ENCODE data around the gene C3orf18.

Gene C3orf18

DNA sequence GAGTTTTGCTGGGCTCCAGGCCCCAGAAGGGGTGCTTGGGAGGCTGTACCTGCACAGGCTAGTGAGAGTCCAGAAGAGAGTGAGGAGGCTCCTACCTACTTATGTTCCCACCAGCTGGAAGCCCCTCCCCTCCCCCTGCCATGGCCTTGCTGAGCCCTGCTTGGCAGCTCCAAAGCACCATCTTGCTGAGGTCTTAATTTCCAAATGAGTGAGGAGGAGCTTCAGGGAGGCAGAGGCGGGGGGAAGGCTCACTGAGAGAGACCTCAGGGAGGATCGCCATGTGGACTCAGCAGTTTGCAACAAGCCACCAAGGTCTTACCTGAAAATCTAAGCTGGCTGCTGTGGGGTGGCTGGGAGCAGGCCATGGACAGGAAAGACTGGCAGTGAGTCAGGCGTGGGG lies 55.4 kb downstream of the C3orf18 start:
- H3K14ac ChIP-seq (ENCODE audit: low read length in 2 of 2): no peak overlapping the region
- H3K36me3 ChIP-seq (ENCODE audit: control insufficient read depth in 1 of 2, insufficient read depth in 2 of 2, low read depth in 1 of 2, low read length in 2 of 2): no peaks in the 10 kb centered on the region
- no peak overlapping the region for H3K4me2 ChIP-seq (ENCODE audit: low read length, poor library complexity, severe bottlenecking)
- H3K4me1 ChIP-seq (ENCODE audit: control insufficient read depth, insufficient read depth, low read depth, low read length): peaks cover 12% of the 10 kb centered on the region
- no peak overlapping the region for H2BK120ac ChIP-seq (ENCODE audit: low read depth, low read length)
- H3K23ac ChIP-seq (ENCODE audit: low read length in 2 of 2): peak overlapping the region in 1 of 2 experiments; percentile 23
- no peak overlapping the region for H2AK5ac ChIP-seq (ENCODE audit: low read length, severe bottlenecking)
- no peak overlapping the region for H3K27ac ChIP-seq (ENCODE audit: low read length, poor library complexity, severe bottlenecking)
- no peak overlapping the region for H3K4ac ChIP-seq (ENCODE audit: low read depth in 1 of 2, low read length in 2 of 2)
- WGBS: 95% methylated on average over 3 of the region's 3 CpGs
- no peak overlapping the region for H3K9ac ChIP-seq (ENCODE audit: low read length)
- no peak overlapping the region for H4K91ac ChIP-seq (ENCODE audit: low read length)
- H4K8ac ChIP-seq (ENCODE audit: low read length): no peak overlapping the region
- no peak overlapping the region for H2BK5ac ChIP-seq (ENCODE audit: low read depth, low read length, poor library complexity, severe bottlenecking)
- H3K79me1 ChIP-seq (replicated peaks; ENCODE audit: low read length, poor library complexity, severe bottlenecking): no peaks in the 10 kb centered on the region
- no peak overlapping the region for H2BK15ac ChIP-seq (ENCODE audit: low read depth, poor library complexity, severe bottlenecking)
- H2BK12ac ChIP-seq (ENCODE audit: low read length in 2 of 2): no peak overlapping the region
- H2AFZ ChIP-seq (ENCODE audit: low read depth, low read length): no peak overlapping the region
- no peak overlapping the region for H3K18ac ChIP-seq (ENCODE audit: low read depth in 1 of 2, low read length in 2 of 2)
- no peaks in the 10 kb centered on the region for H3K9me3 ChIP-seq (ENCODE audit: control insufficient read depth, low read length)
- H3K27me3 ChIP-seq (ENCODE audit: control insufficient read depth in 1 of 2, insufficient read depth in 1 of 2, low read length in 2 of 2): peaks cover 77 to 96% of the 10 kb centered on the region in 2 experiments
- no peak for DNase-seq
- no peak overlapping the region for H3K4me3 ChIP-seq (ENCODE audit: insufficient read depth in 1 of 2, low read depth in 1 of 2, low read length in 2 of 2)

- H2AFZ ChIP-seq (ENCODE audit: low read depth, low read length): no peak overlapping the region
- no peak overlapping the region for H3K9ac ChIP-seq (ENCODE audit: low read length)
- no peak overlapping the region for H3K4me3 ChIP-seq (ENCODE audit: insufficient read depth in 1 of 2, low read depth in 1 of 2, low read length in 2 of 2)
- no peak overlapping the region for H3K27ac ChIP-seq (ENCODE audit: low read length, poor library complexity, severe bottlenecking)
- DNase-seq: no peak
- peaks cover 83 to 91% of the 10 kb centered on the region in 2 experiments for H3K27me3 ChIP-seq (ENCODE audit: control insufficient read depth in 1 of 2, insufficient read depth in 1 of 2, low read length in 2 of 2)
- H4K91ac ChIP-seq (ENCODE audit: low read length): no peak overlapping the region
- 57% methylated on average over 2 of the region's 2 CpGs for WGBS
- no peak overlapping the region for H4K8ac ChIP-seq (ENCODE audit: low read length)
- no peak overlapping the region for H3K4ac ChIP-seq (ENCODE audit: low read depth in 1 of 2, low read length in 2 of 2)
- H3K18ac ChIP-seq (ENCODE audit: low read depth in 1 of 2, low read length in 2 of 2): no peak overlapping the region
- no peak overlapping the region for H2AK5ac ChIP-seq (ENCODE audit: low read length, severe bottlenecking)
- H3K14ac ChIP-seq (ENCODE audit: low read length in 2 of 2): no peak overlapping the region
- no peaks in the 10 kb centered on the region for H3K79me1 ChIP-seq (replicated peaks; ENCODE audit: low read length, poor library complexity, severe bottlenecking)
- no peak overlapping the region for H2BK15ac ChIP-seq (ENCODE audit: low read depth, poor library complexity, severe bottlenecking)
- H2BK12ac ChIP-seq (ENCODE audit: low read length in 2 of 2): no peak overlapping the region
- no peak overlapping the region for H3K23ac ChIP-seq (ENCODE audit: low read length in 2 of 2)
- H2BK120ac ChIP-seq (ENCODE audit: low read depth, low read length): no peak overlapping the region
- H3K4me1 ChIP-seq (ENCODE audit: control insufficient read depth, insufficient read depth, low read depth, low read length): no peaks in the 10 kb centered on the region
- no peaks in the 10 kb centered on the region for H3K9me3 ChIP-seq (ENCODE audit: control insufficient read depth, low read length)
- no peak overlapping the region for H2BK5ac ChIP-seq (ENCODE audit: low read depth, low read length, poor library complexity, severe bottlenecking)
- no peak overlapping the region for H3K4me2 ChIP-seq (ENCODE audit: low read length, poor library complexity, severe bottlenecking)
- H3K36me3 ChIP-seq (ENCODE audit: control insufficient read depth in 1 of 2, insufficient read depth in 2 of 2, low read depth in 1 of 2, low read length in 2 of 2): no peaks in the 10 kb centered on the region
Measured at GRCh38 chr3:50510325-50510724, 57.2 kb downstream of the C3orf18 start.

GRCh38 chr3:50509715-50510114 lies 57.8 kb downstream of the C3orf18 start:
- no peak for DNase-seq
- H3K27ac ChIP-seq (ENCODE audit: low read length, poor library complexity, severe bottlenecking): no peak overlapping the region
- no peak overlapping the region for H3K4ac ChIP-seq (ENCODE audit: low read depth in 1 of 2, low read length in 2 of 2)
- no peaks in the 10 kb centered on the region for H3K36me3 ChIP-seq (ENCODE audit: control insufficient read depth in 1 of 2, insufficient read depth in 2 of 2, low read depth in 1 of 2, low read length in 2 of 2)
- peaks cover 89 to 91% of the 10 kb centered on the region in 2 experiments for H3K27me3 ChIP-seq (ENCODE audit: control insufficient read depth in 1 of 2, insufficient read depth in 1 of 2, low read length in 2 of 2)
- no peaks in the 10 kb centered on the region for H3K9me3 ChIP-seq (ENCODE audit: control insufficient read depth, low read length)
- H3K4me2 ChIP-seq (ENCODE audit: low read length, poor library complexity, severe bottlenecking): no peak overlapping the region
- no peak overlapping the region for H3K4me3 ChIP-seq (ENCODE audit: insufficient read depth in 1 of 2, low read depth in 1 of 2, low read length in 2 of 2)
- no peak overlapping the region for H4K91ac ChIP-seq (ENCODE audit: low read length)
- H2BK15ac ChIP-seq (ENCODE audit: low read depth, poor library complexity, severe bottlenecking): no peak overlapping the region
- no peak overlapping the region for H3K9ac ChIP-seq (ENCODE audit: low read length)
- no peaks in the 10 kb centered on the region for H3K79me1 ChIP-seq (replicated peaks; ENCODE audit: low read length, poor library complexity, severe bottlenecking)
- H2AK5ac ChIP-seq (ENCODE audit: low read length, severe bottlenecking): no peak overlapping the region
- no peak overlapping the region for H3K23ac ChIP-seq (ENCODE audit: low read length in 2 of 2)
- H2BK120ac ChIP-seq (ENCODE audit: low read depth, low read length): no peak overlapping the region
- no peak overlapping the region for H3K14ac ChIP-seq (ENCODE audit: low read length in 2 of 2)
- no peak overlapping the region for H2BK12ac ChIP-seq (ENCODE audit: low read length in 2 of 2)
- no peak overlapping the region for H2BK5ac ChIP-seq (ENCODE audit: low read depth, low read length, poor library complexity, severe bottlenecking)
- no peaks in the 10 kb centered on the region for H3K4me1 ChIP-seq (ENCODE audit: control insufficient read depth, insufficient read depth, low read depth, low read length)
- H3K18ac ChIP-seq (ENCODE audit: low read depth in 1 of 2, low read length in 2 of 2): no peak overlapping the region
- 48% methylated on average over 5 of the region's 5 CpGs for WGBS
- no peak overlapping the region for H4K8ac ChIP-seq (ENCODE audit: low read length)
- no peak overlapping the region for H2AFZ ChIP-seq (ENCODE audit: low read depth, low read length)

DNA sequence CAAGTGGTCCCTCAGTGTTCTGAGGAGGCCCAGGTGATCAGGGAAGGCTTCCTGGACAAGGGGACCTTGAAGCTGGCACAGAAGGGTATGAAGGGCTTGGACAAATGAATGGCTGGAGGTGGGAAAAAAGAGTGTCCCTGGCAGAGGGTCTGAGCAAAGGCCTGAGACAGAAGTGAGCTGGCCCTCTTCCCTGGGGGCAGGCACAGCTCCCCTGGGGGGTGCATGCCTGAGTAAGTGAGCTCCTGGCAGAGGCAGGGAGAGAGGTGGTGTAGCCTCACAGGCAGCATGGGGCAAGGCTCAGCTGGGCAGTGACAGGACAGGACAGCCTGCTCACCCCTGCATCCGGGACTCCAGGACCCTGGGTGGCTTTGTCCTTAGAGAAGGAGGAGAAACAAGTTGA lies 58.7 kb downstream of the C3orf18 start:
- Histone ChIP-seq H2AK5ac (ENCODE audit: low read length, severe bottlenecking) (no peak overlapping the region), H3K9ac (ENCODE audit: low read length) (no peak overlapping the region), H3K9me3 (ENCODE audit: control insufficient read depth, low read length) (no peaks in the 10 kb centered on the region), H3K4me2 (ENCODE audit: low read length, poor library complexity, severe bottlenecking) (no peak overlapping the region), H3K4ac (ENCODE audit: low read depth in 1 of 2, low read length in 2 of 2) (no peak overlapping the region), H3K27ac (ENCODE audit: low read length, poor library complexity, severe bottlenecking) (no peak overlapping the region), H3K79me1 (replicated peaks; ENCODE audit: low read length, poor library complexity, severe bottlenecking) (no peaks in the 10 kb centered on the region), H2AFZ (ENCODE audit: low read depth, low read length) (no peak overlapping the region), H4K91ac (ENCODE audit: low read length) (no peak overlapping the region), H2BK5ac (ENCODE audit: low read depth, low read length, poor library complexity, severe bottlenecking) (no peak overlapping the region), H3K4me3 (ENCODE audit: insufficient read depth in 1 of 2, low read depth in 1 of 2, low read length in 2 of 2) (no peak overlapping the region), H2BK120ac (ENCODE audit: low read depth, low read length) (no peak overlapping the region), H3K23ac (ENCODE audit: low read length in 2 of 2) (peak overlapping the region in 1 of 2 experiments; percentile 9), H3K36me3 (ENCODE audit: control insufficient read depth in 1 of 2, insufficient read depth in 2 of 2, low read depth in 1 of 2, low read length in 2 of 2) (no peaks in the 10 kb centered on the region), H3K14ac (ENCODE audit: low read length in 2 of 2) (no peak overlapping the region), H2BK12ac (ENCODE audit: low read length in 2 of 2) (no peak overlapping the region), H2BK15ac (ENCODE audit: low read depth, poor library complexity, severe bottlenecking) (no peak overlapping the region), H3K27me3 (ENCODE audit: control insufficient read depth in 1 of 2, insufficient read depth in 1 of 2, low read length in 2 of 2) (peaks cover 89 to 92% of the 10 kb centered on the region in 2 experiments), H3K18ac (ENCODE audit: low read depth in 1 of 2, low read length in 2 of 2) (no peak overlapping the region), H4K8ac (ENCODE audit: low read length) (no peak overlapping the region), H3K4me1 (ENCODE audit: control insufficient read depth, insufficient read depth, low read depth, low read length) (no peaks in the 10 kb centered on the region)
- 80% methylated on average over 1 of the region's 1 CpG for WGBS
- no peak for DNase-seq
